Fibroblast of lung (primary cell): ENCODE results near the gene ZC3H11A. TPM values are rescaled to one million over a fixed set of nuclear protein-coding genes. Genes with fewer than 3 reads are reported as not detected.
"Not testable (repeated sequence)": the region's sequence is repeated elsewhere in the genome, so short reads cannot be mapped to it uniquely, and the experiment has no call there.

Experiments used
- DNase-seq, 2 donors: peaks; one replicate each; pipeline versions ENCODE4 v3.0.0 to v3.0.0-alpha.2; 2010; ENCODE audit warnings: low read depth in 2 of 2
- H2AFZ ChIP-seq: 2 replicates; pipeline ENCODE4 v1.5.1; 2012; ENCODE audit warnings: low read length, control low read depth, inconsistent platforms
- H3K27ac ChIP-seq: 2 replicates; pipeline ENCODE4 v1.5.1; 2011; ENCODE audit warnings: low read length, control low read depth; ENCODE audit not compliant: insufficient read depth
- H3K27me3 ChIP-seq: 2 replicates; pipeline ENCODE4 v1.5.1; 2011; ENCODE audit warnings: mild to moderate bottlenecking, low read length; ENCODE audit not compliant: control insufficient read depth, insufficient read depth
- H3K36me3 ChIP-seq: 2 replicates; pipeline ENCODE4 v1.5.1; 2011; ENCODE audit warnings: low read length; ENCODE audit not compliant: control insufficient read depth, insufficient read depth
- H3K4me1 ChIP-seq: 2 replicates; pipeline ENCODE4 v1.5.1; 2011; ENCODE audit warnings: low read length; ENCODE audit not compliant: control insufficient read depth, insufficient read depth; ENCODE audit errors: extremely low read depth
- H3K4me2 ChIP-seq: 2 replicates; pipeline ENCODE4 v1.5.1; 2011; ENCODE audit warnings: low read length, control low read depth; ENCODE audit not compliant: insufficient read depth; ENCODE audit errors: extremely low read depth
- H3K4me3 ChIP-seq, 4 experiments: fragments of 200-600 bp in 1 of 4; sonication (generic) in 1 of 4; replicated peaks in 1 of 4; 2 replicates each; pipeline ENCODE4 v1.5.1; 2011 to 2016; ENCODE audit warnings: low read length in 4 of 4, low read depth in 3 of 4, mild to moderate bottlenecking in 3 of 4, control low read depth in 2 of 4, inconsistent platforms in 1 of 4, mixed read lengths in 1 of 4; ENCODE audit not compliant: insufficient read depth in 1 of 4; ENCODE audit errors: control extremely low read depth in 1 of 4
- H3K79me2 ChIP-seq: 2 replicates; pipeline ENCODE4 v1.5.1; 2012; ENCODE audit warnings: mild to moderate bottlenecking, low read length, inconsistent platforms; ENCODE audit not compliant: control insufficient read depth, insufficient read depth
- H3K9ac ChIP-seq: 2 replicates; pipeline ENCODE4 v1.5.1; 2011; ENCODE audit warnings: mild to moderate bottlenecking, low read length, control low read depth; ENCODE audit not compliant: insufficient read depth
- H3K9me3 ChIP-seq: 2 replicates; pipeline ENCODE4 v1.5.1; 2012; ENCODE audit warnings: low read depth, low read length; ENCODE audit not compliant: control insufficient read depth, insufficient read depth
- H4K20me1 ChIP-seq: 2 replicates; pipeline ENCODE4 v1.5.1; 2011; ENCODE audit warnings: low read length; ENCODE audit not compliant: control insufficient read depth, insufficient read depth; ENCODE audit errors: extremely low read depth
- CTCF ChIP-seq, 2 donors: IDR thresholded peaks in 1 of 2; conservative IDR thresholded peaks in 1 of 2; 1 replicate in 1 of 2; 2 replicates in 1 of 2; pipeline ENCODE4 v1.5.1; 2011 to 2012; ENCODE audit warnings: low read length in 2 of 2, control low read depth in 1 of 2, inconsistent platforms in 1 of 2, low read depth in 1 of 2, mild to moderate bottlenecking in 1 of 2
- EZH2 ChIP-seq: IDR thresholded peaks from 2 replicates; pipeline ENCODE4 v1.5.1; 2012; ENCODE audit warnings: low read length, control low read depth, mild to moderate bottlenecking; ENCODE audit errors: missing control alignments
- polyA minus RNA-seq: library from RNA; depleted of rRNA, polyadenylated mRNA; stranded (reverse); fragments of >200 nt; gene quantifications from 2 replicates; pipeline ENCODE4 v1.2.3, GENCODE V29; 2011; ENCODE audit warnings: low replicate concordance
- polyA plus RNA-seq, 2 donors: library from polyadenylated mRNA; depleted of rRNA in 1 of 2; stranded (reverse) in 1 of 2; unstranded in 1 of 2; fragments of >200 nt; gene quantifications; 2 replicates each; pipeline ENCODE4 v1.2.1, GENCODE V29; 2011 to 2012; ENCODE audit warnings: missing spikeins in 1 of 2
- total RNA-seq: library from RNA; depleted of rRNA; stranded (reverse); fragments of >200 nt; gene quantifications from 2 replicates; pipeline ENCODE4 v1.2.1, GENCODE V29; 2014

The ZC3H11A gene
- total RNA-seq = 87.6 and 98.6 TPM in 2 replicates
- polyA plus RNA-seq = 73.3 and 88.0 TPM in 2 replicates
- 35.1 and 44.7 TPM in 2 replicates for polyA plus RNA-seq (2012)
- polyA minus RNA-seq = 26.6 and 27.8 TPM in 2 replicates

- Histone ChIP-seq H4K20me1 (no peaks in the 10 kb centered on the region), H3K9ac (peak within 1 kb of the TSS; percentile 88), H3K27ac (peak within 1 kb of the TSS; percentile 95), H3K36me3 (peaks cover 5% of the 10 kb centered on the region), H3K4me1 (peaks cover 8% of the 10 kb centered on the region), H3K9me3 (no peaks in the 10 kb centered on the region), H3K4me2 (peak within 1 kb of the TSS; percentile 96), H2AFZ (peak within 1 kb of the TSS; percentile 4), H3K4me3 (peak within 1 kb of the TSS; percentile 75 to 90 (median 84)), H3K27me3 (no peaks in the 10 kb centered on the region), H3K79me2 (peaks cover 48% of the 10 kb centered on the region)
- peak; percentile 97 to 99 for DNase-seq
- TF ChIP-seq CTCF (conservative IDR thresholded peaks at IDR 0.05 in 1 of 2, IDR thresholded peaks at IDR 0.05 in 1 of 2; ENCODE audit: low read depth in 1 of 2, low read length in 2 of 2) = no peak
- TF ChIP-seq EZH2 = no peak
Measured at GRCh38 chr1:203795441-203796235, at the start of gene ZC3H11A, which contains the start of gene ZBED6. Gene ZC3H11A (plus strand): TSS chr1:203795623. CDS start chr1:203817071, 21,448 bp downstream. Gene ZBED6 (plus strand): TSS chr1:203795623. CDS start chr1:203797523, 1,900 bp downstream.

- H3K9me3 ChIP-seq = no peaks in the 10 kb centered on the region
- no peak overlapping the region for H3K27ac ChIP-seq
- no peaks in the 10 kb centered on the region for H3K79me2 ChIP-seq
- DNase-seq = no peak
- no peak overlapping the region for H3K9ac ChIP-seq
- no peak overlapping the region for H3K4me2 ChIP-seq
- no peaks in the 10 kb centered on the region for H3K27me3 ChIP-seq
- no peaks in the 10 kb centered on the region for H3K36me3 ChIP-seq
- peaks cover 2% of the 10 kb centered on the region for H3K4me1 ChIP-seq
- H4K20me1 ChIP-seq = no peaks in the 10 kb centered on the region
- no peak overlapping the region for H2AFZ ChIP-seq
- TF ChIP-seq EZH2 (no peak), CTCF (conservative IDR thresholded peaks at IDR 0.05 in 1 of 2, IDR thresholded peaks at IDR 0.05 in 1 of 2; ENCODE audit: low read depth in 1 of 2, low read length in 2 of 2) (no peak)
- no peak overlapping the region for H3K4me3 ChIP-seq
Measured at GRCh38 chr1:203746281-203746680, 49.1 kb upstream of the ZC3H11A start.

DNA sequence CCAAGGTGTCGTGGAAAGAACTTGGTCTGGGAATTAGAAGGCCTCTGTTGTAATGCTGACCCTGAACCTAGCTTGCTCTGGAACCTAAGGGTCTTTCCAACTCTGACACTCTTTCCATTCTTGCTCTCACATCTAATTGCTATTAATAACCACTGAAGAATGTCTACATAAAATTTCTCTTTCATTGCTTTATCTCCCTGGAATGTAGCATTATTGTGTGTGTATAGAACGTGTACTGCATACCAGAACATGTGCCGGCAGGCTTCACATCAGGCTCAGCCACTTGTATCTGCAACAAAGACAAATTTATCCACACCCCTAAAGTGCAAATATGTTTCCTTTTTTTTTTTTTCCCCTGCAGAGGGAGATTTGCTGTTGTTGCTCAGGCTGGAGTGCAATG is 44.4 kb upstream of the ZC3H11A start:
- Histone ChIP-seq H3K9me3 (no peaks in the 10 kb centered on the region), H3K27me3 (no peaks in the 10 kb centered on the region), H3K9ac (no peak overlapping the region), H3K79me2 (no peaks in the 10 kb centered on the region), H3K4me2 (no peak overlapping the region), H3K4me3 (no peak overlapping the region), H4K20me1 (no peaks in the 10 kb centered on the region), H3K36me3 (no peaks in the 10 kb centered on the region), H2AFZ (no peak overlapping the region), H3K4me1 (peaks cover 2% of the 10 kb centered on the region), H3K27ac (no peak overlapping the region)
- no peak for TF ChIP-seq CTCF (conservative IDR thresholded peaks at IDR 0.05 in 1 of 2, IDR thresholded peaks at IDR 0.05 in 1 of 2; ENCODE audit: low read depth in 1 of 2, low read length in 2 of 2)
- TF ChIP-seq EZH2 = no peak
- peak; percentile 22 to 81 for DNase-seq

DNA sequence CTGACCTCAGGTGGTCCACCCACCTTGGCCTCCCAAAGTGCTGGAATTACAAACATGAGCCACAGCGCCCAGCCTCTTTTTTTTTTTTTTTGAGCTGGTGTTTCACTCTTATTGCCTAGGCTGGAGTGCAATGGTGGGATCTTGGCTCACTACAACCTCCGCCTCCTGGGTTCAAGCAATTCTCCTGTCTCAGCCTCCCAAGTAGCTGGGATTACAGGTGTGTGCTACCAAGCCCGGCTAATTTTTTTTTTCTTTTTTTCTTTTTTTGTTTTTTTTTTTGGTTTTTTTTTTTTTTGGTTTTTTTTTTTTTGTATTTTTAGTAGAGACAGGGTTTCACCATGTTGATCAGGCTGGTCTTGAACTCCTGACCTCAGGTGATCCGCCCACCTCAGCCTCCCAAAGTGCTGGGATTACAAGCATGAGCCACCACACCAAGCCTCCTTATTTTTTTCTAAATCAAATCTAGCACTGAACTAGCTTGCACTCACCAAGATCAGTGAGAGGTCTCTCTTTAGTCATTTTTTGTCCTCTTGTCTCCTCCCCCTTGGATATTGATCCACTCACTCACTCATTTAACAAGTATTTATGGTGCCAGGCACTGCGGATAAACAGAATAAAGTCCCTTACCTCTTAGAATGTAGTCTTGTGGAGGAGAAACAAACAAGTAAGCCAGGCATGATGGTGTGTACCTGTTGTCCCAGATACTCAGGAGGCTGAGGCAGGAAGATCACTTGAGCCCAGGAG is 43.6 kb upstream of the ZC3H11A start:
- H3K36me3 ChIP-seq, H4K20me1 ChIP-seq, H3K9me3 ChIP-seq, H3K4me2 ChIP-seq, H3K4me1 ChIP-seq, H3K79me2 ChIP-seq, H3K27ac ChIP-seq, H2AFZ ChIP-seq, DNase-seq, H3K9ac ChIP-seq, H3K4me3 ChIP-seq, H3K27me3 ChIP-seq: not testable (repeated sequence)
